ENCODE results near the gene NHSL2. TPM values are rescaled to one million over a fixed set of nuclear protein-coding genes. Genes with fewer than 3 reads are reported as not detected.
"Not testable (repeated sequence)": the region's sequence is repeated elsewhere in the genome, so short reads cannot be mapped to it uniquely, and the experiment has no call there.

The NHSL2 gene
- 57.6 TPM for total RNA-seq (ENCODE audit: unreplicated experiment)
- long read RNA-seq, partial matches to known transcripts, result 1 of 2 reads
- long read RNA-seq, other reads (novel, unspliced or antisense), result 1 of 2 reads

- Mint-ChIP-seq H3K9me3 (ENCODE audit: unreplicated experiment) (no peaks in the 10 kb centered on the region), H3K27ac (ENCODE audit: unreplicated experiment) (no peak within 1 kb of the TSS), H3K27me3 (ENCODE audit: unreplicated experiment) (no peaks in the 10 kb centered on the region), H3K4me1 (ENCODE audit: unreplicated experiment) (no peaks in the 10 kb centered on the region), H3K4me3 (ENCODE audit: unreplicated experiment) (peak within 1 kb of the TSS; percentile 87), H3K36me3 (ENCODE audit: low read depth, unreplicated experiment) (no peaks in the 10 kb centered on the region)
- no peak for DNase-seq (ENCODE audit: low spot score)
- TF ChIP-seq CTCF (IDR thresholded peaks at IDR 0.05; ENCODE audit: unreplicated experiment), result no peak
Measured at GRCh38 chrX:71910643-71910985, at the start of gene NHSL2. Gene NHSL2 (plus strand): TSS chrX:71910845.

DNA sequence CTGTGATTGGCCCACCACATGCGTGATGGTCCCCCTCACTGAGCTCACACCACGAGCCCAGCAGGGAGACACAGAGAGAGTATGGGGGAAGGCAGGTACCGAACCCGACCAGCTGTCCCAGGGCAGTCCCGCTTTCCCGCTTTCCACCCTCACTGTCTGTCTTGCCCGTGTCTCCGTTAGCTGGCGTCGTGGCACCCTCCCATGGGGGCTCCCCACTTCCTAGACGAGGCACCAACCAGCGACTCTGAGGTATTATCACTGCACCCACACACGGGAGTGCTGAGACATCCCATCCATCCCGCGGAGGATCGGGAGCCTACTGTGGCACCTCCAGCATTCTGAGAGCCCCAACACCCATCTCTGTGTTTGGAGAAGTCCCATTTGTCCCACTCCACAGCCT, 43.0 kb upstream of the NHSL2 start:
- TF ChIP-seq CTCF (IDR thresholded peaks at IDR 0.05; ENCODE audit: unreplicated experiment), result no peak
- H3K36me3 Mint-ChIP-seq (ENCODE audit: low read depth, unreplicated experiment), result no peaks in the 10 kb centered on the region
- DNase-seq (ENCODE audit: low spot score), result no peak
- no peak overlapping the region for H3K27ac Mint-ChIP-seq (ENCODE audit: unreplicated experiment)
- no peak overlapping the region for H3K4me3 Mint-ChIP-seq (ENCODE audit: unreplicated experiment)
- no peaks in the 10 kb centered on the region for H3K9me3 Mint-ChIP-seq (ENCODE audit: unreplicated experiment)
- peaks cover 14% of the 10 kb centered on the region for H3K4me1 Mint-ChIP-seq (ENCODE audit: unreplicated experiment)
- peaks cover 2% of the 10 kb centered on the region for H3K27me3 Mint-ChIP-seq (ENCODE audit: unreplicated experiment)

DNA sequence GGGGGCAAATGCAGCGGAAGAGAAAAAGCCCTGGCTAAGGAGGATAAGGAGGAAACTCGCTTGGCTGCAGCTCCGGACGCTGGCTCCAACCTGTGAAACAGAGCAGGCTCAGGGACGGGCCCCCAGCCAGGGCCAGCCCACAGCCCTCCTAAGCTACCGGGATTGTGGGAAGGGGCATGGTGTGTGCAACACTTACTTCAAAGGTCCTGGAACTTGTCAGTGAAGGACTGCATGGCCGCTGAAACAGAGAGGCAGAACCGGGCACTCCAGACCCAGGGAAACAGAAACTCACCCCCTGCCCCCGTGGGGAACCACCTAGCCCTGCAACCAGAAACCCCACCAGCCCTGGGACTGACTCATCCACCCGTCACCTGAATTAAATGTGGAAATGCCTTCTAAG, 41.1 kb upstream of the NHSL2 start:
- H3K4me3 Mint-ChIP-seq (ENCODE audit: unreplicated experiment); H3K36me3 Mint-ChIP-seq (ENCODE audit: low read depth, unreplicated experiment); H3K27me3 Mint-ChIP-seq (ENCODE audit: unreplicated experiment); DNase-seq (ENCODE audit: low spot score); H3K9me3 Mint-ChIP-seq (ENCODE audit: unreplicated experiment); H3K27ac Mint-ChIP-seq (ENCODE audit: unreplicated experiment): not testable (repeated sequence)
- H3K4me1 Mint-ChIP-seq (ENCODE audit: unreplicated experiment), result peaks cover 14% of the 10 kb centered on the region

GRCh38 chrX:71870208-71871098, 40.2 kb upstream of the NHSL2 start:
- Mint-ChIP-seq H3K36me3 (ENCODE audit: low read depth, unreplicated experiment) (peaks cover 4% of the 10 kb centered on the region), H3K27ac (ENCODE audit: unreplicated experiment) (no peak overlapping the region), H3K9me3 (ENCODE audit: unreplicated experiment) (no peaks in the 10 kb centered on the region), H3K4me3 (ENCODE audit: unreplicated experiment) (no peak overlapping the region), H3K27me3 (ENCODE audit: unreplicated experiment) (no peaks in the 10 kb centered on the region), H3K4me1 (ENCODE audit: unreplicated experiment) (peaks cover 14% of the 10 kb centered on the region)
- peak; percentile 33 for DNase-seq (ENCODE audit: low spot score)
- peak; percentile 46 for TF ChIP-seq CTCF (IDR thresholded peaks at IDR 0.05; ENCODE audit: unreplicated experiment)

- Mint-ChIP-seq H3K27me3 (ENCODE audit: unreplicated experiment) (no peaks in the 10 kb centered on the region), H3K4me1 (ENCODE audit: unreplicated experiment) (peaks cover 14% of the 10 kb centered on the region), H3K27ac (ENCODE audit: unreplicated experiment) (no peak overlapping the region), H3K9me3 (ENCODE audit: unreplicated experiment) (no peaks in the 10 kb centered on the region), H3K4me3 (ENCODE audit: unreplicated experiment) (no peak overlapping the region), H3K36me3 (ENCODE audit: low read depth, unreplicated experiment) (peaks cover 8% of the 10 kb centered on the region)
- DNase-seq (ENCODE audit: low spot score), result no peak
- TF ChIP-seq CTCF (IDR thresholded peaks at IDR 0.05; ENCODE audit: unreplicated experiment), result no peak
Measured at GRCh38 chrX:71871367-71871766, 39.3 kb upstream of the NHSL2 start.

Measured in endothelial cell (in vitro differentiated cells).